B cell (primary cell): ENCODE results near the gene RD3L.

Source experiments
- EZH2 ChIP-seq: IDR thresholded peaks from 2 replicates; pipeline ENCODE4 v1.6.1; 2012; ENCODE audit warnings: borderline replicate concordance, low read depth, mild to moderate bottlenecking, moderate library complexity, low read length; ENCODE audit not compliant: insufficient read depth, poor library complexity, severe bottlenecking
- TF ChIP-seq, protein P1 (sequence below): fragments of 200-600 bp; IDR thresholded peaks from one replicate; pipeline ENCODE4 v1.8.0; 2022; ENCODE audit warnings: antibody characterized with exemption, mild to moderate bottlenecking

DNA sequence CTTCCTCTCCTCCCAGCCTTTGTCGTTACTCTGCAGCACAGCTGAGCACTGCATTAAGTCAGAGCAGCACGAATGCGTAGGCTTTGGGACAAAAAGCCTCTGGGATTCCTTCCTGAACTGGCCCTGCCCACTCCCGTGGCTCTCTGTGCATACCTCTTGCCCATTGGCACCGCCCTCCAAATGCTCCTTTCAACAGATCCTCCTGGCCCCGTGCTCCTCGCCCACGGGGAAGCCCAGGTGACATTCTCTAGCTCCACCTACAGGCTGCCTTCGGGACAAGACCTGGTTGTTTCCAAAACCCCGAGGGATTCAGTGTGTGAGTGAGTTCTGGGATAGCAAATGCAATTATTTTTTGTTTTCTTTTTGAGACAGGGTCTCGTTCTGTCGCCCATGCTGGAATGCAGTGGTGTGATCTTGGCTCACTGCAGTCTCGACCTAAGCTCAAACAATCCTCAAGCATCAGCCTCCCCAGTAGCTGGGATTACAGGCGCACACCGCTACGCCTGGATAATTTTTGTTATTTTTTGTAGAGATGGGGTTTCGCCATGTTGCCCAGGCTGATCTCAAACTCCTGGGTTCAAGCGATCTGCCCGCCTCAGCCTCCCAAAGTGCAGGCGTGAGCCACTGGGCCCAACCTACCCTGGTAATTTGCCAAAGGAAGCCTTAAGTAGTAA, 31.9 kb downstream of the RD3L start:
- TF ChIP-seq, protein P1, sequence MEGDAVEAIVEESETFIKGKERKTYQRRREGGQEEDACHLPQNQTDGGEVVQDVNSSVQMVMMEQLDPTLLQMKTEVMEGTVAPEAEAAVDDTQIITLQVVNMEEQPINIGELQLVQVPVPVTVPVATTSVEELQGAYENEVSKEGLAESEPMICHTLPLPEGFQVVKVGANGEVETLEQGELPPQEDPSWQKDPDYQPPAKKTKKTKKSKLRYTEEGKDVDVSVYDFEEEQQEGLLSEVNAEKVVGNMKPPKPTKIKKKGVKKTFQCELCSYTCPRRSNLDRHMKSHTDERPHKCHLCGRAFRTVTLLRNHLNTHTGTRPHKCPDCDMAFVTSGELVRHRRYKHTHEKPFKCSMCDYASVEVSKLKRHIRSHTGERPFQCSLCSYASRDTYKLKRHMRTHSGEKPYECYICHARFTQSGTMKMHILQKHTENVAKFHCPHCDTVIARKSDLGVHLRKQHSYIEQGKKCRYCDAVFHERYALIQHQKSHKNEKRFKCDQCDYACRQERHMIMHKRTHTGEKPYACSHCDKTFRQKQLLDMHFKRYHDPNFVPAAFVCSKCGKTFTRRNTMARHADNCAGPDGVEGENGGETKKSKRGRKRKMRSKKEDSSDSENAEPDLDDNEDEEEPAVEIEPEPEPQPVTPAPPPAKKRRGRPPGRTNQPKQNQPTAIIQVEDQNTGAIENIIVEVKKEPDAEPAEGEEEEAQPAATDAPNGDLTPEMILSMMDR: peak; percentile 78
- no peak for TF ChIP-seq EZH2
